ENCODE results near the gene SLC12A7.

GRCh38 chr5:1050423-1051365 lies 61.2 kb downstream of the SLC12A7 start:
- TF ChIP-seq, protein P1, sequence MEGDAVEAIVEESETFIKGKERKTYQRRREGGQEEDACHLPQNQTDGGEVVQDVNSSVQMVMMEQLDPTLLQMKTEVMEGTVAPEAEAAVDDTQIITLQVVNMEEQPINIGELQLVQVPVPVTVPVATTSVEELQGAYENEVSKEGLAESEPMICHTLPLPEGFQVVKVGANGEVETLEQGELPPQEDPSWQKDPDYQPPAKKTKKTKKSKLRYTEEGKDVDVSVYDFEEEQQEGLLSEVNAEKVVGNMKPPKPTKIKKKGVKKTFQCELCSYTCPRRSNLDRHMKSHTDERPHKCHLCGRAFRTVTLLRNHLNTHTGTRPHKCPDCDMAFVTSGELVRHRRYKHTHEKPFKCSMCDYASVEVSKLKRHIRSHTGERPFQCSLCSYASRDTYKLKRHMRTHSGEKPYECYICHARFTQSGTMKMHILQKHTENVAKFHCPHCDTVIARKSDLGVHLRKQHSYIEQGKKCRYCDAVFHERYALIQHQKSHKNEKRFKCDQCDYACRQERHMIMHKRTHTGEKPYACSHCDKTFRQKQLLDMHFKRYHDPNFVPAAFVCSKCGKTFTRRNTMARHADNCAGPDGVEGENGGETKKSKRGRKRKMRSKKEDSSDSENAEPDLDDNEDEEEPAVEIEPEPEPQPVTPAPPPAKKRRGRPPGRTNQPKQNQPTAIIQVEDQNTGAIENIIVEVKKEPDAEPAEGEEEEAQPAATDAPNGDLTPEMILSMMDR (IDR thresholded peaks at IDR 0.05): no peak
- TF ChIP-seq POLR2AphosphoS5 (IDR thresholded peaks at IDR 0.05) (no peak), POLR2A (IDR thresholded peaks at IDR 0.05) (no peak)
